Measurements from ENCODE around the gene MPDU1. TPM values are rescaled to one million over a fixed set of nuclear protein-coding genes. Genes with fewer than 3 reads are reported as not detected.

MPDU1 gene
- total and polyA plus RNA-seq, 8 donors: 77.8 to 96.1 (median 85.5) TPM

GRCh38 chr17:7613769-7614424 is 30.2 kb downstream of the MPDU1 start:
- H3K4me1 ChIP-seq: peaks cover 23 to 46% of the 10 kb centered on the region in 2 donors
- H3K36me3 ChIP-seq: peaks cover 0 to 4% of the 10 kb centered on the region in 2 donors
- no peaks in the 10 kb centered on the region for H3K9me3 ChIP-seq
- ATAC-seq (no peak), DNase-seq (no peak)
- H3K27ac ChIP-seq: peak overlapping the region; percentile 92 to 93
- peak overlapping the region; percentile 67 to 84 for H3K4me3 ChIP-seq
- TF ChIP-seq CTCF (IDR thresholded peaks at IDR 0.05): no peak
- no peaks in the 10 kb centered on the region for H3K27me3 ChIP-seq
- intact Hi-C loops (cut with DNase I): no loop called here

- peak; percentile 99 to 100 (median 100) for DNase-seq
- intact Hi-C loops (cut with DNase I): no loop called here
- Histone ChIP-seq H3K4me1 (peaks cover 23 to 40% of the 10 kb centered on the region in 2 donors), H3K4me3 (peak within 1 kb of the TSS; percentile 67 to 84), H3K27me3 (no peaks in the 10 kb centered on the region), H3K9me3 (no peaks in the 10 kb centered on the region), H3K27ac (peak within 1 kb of the TSS; percentile 92 to 93), H3K36me3 (peaks cover 0 to 4% of the 10 kb centered on the region in 2 donors)
- peak; percentile 96 for ATAC-seq
- TF ChIP-seq CTCF (IDR thresholded peaks at IDR 0.05): peak; percentile 36 to 73
Observed at GRCh38 chr17:7614425-7615264, 31.0 kb downstream of the MPDU1 start, which contains the start of gene FXR2. Gene FXR2 (minus strand): TSS chr17:7614897. CDS start chr17:7614532, 365 bp downstream.

- intact Hi-C loops (cut with DNase I): no loop called here
- Histone ChIP-seq H3K27ac (peak overlapping the region; percentile 83 to 92), H3K4me1 (peaks cover 20 to 39% of the 10 kb centered on the region in 2 donors), H3K4me3 (peak overlapping the region; percentile 29 to 84), H3K36me3 (peaks cover 0 to 4% of the 10 kb centered on the region in 2 donors), H3K27me3 (no peaks in the 10 kb centered on the region), H3K9me3 (no peaks in the 10 kb centered on the region)
- ATAC-seq (no peak), DNase-seq (no peak)
- no peak for TF ChIP-seq CTCF (IDR thresholded peaks at IDR 0.05)
Observed at GRCh38 chr17:7615265-7615747, 31.7 kb downstream of the MPDU1 start.

- intact Hi-C loops (cut with DNase I): no loop called here
- Histone ChIP-seq H3K4me1 (peaks cover 4 to 6% of the 10 kb centered on the region in 2 donors), H3K27ac (no peak overlapping the region), H3K9me3 (no peaks in the 10 kb centered on the region), H3K27me3 (no peaks in the 10 kb centered on the region), H3K36me3 (no peaks in the 10 kb centered on the region), H3K4me3 (no peak overlapping the region)
- ATAC-seq (peak; percentile 16), DNase-seq (peak in 1 of 4 donors; percentile 61)
- TF ChIP-seq CTCF (IDR thresholded peaks at IDR 0.05): no peak
Observed at GRCh38 chr17:7618608-7619007, 35.0 kb downstream of the MPDU1 start.

- no peak for TF ChIP-seq CTCF (IDR thresholded peaks at IDR 0.05)
- peaks cover 0 to 2% of the 10 kb centered on the region in 2 donors for H3K4me1 ChIP-seq
- H3K36me3 ChIP-seq: no peaks in the 10 kb centered on the region
- H3K9me3 ChIP-seq: no peaks in the 10 kb centered on the region
- H3K4me3 ChIP-seq: no peak overlapping the region
- H3K27me3 ChIP-seq: no peaks in the 10 kb centered on the region
- peak in 1 of 4 donors; percentile 7 for DNase-seq
- H3K27ac ChIP-seq: no peak overlapping the region
- no peak for ATAC-seq
- intact Hi-C loops (cut with DNase I): no loop called here
Observed at GRCh38 chr17:7620835-7621234, 37.2 kb downstream of the MPDU1 start.
